MM.1S (cell line): ENCODE measurements around the gene IMMP2L.

Source experiments
- CTCF ChIP-seq: fragments of 300-600 bp; sonication (generic); IDR thresholded peaks from 2 replicates; pipeline ENCODE4 v1.5.1; 2016; ENCODE audit warnings: antibody characterized with exemption, low read length, mixed read lengths
- EZH2 ChIP-seq: fragments of 300-600 bp; sonication (generic); optimal IDR thresholded peaks from 2 replicates; pipeline ENCODE3; 2017; ENCODE audit warnings: low read depth, mild to moderate bottlenecking, antibody characterized with exemption, low read length, mixed read lengths
- EZH2phosphoT487 ChIP-seq: fragments of 300-600 bp; sonication (generic); IDR thresholded peaks from 2 replicates; pipeline ENCODE4 v1.6.1; 2018; ENCODE audit warnings: antibody characterized with exemption, low read length

DNA sequence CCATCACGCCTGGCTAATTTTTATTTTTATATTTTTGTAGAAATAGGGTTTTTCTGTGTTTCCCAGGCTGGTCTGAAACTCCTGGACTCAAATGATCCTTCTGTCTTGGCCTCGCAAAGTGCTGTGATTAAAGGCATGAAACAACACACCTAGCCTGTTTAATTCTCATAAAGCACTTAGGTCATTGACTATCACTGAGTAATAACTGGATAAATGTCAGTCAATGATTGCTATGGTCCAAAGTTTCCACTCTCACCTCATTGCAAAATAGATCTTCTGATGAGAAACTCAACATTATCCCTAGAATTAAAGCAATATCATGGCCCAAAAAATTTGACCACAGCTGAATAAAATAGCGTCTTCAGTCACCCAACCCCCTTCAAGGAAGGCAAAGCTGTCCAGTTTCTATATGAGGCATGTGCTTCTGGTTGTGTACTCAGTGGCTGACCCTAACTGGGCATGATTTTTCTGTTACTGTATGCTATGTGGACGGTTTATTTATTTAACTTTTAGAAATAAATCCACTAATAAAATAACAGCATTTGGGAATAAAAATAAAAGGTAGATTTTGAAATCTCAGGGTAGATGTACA lies 557.9 kb downstream of the IMMP2L start:
- TF ChIP-seq CTCF = no peak
- no peak for TF ChIP-seq EZH2
- no peak for TF ChIP-seq EZH2phosphoT487
